Activated CD8-positive, alpha-beta memory T cell treated with anti-CD3 and anti-CD28 coated beads, Interleukin-2, amount 50 U/mL, for 4 hours (primary cell): ENCODE results near the gene SHISAL1.

Experiments
- DNase-seq: peaks from one replicate; pipeline ENCODE4 v3.0.0-alpha.2; 2020

Gene SHISAL1

GRCh38 chr22:44225091-44225689 is 87.6 kb downstream of the SHISAL1 start:
- DNase-seq: no peak

- no peak for DNase-seq
Observed at GRCh38 chr22:44224166-44224565, 88.6 kb downstream of the SHISAL1 start.

GRCh38 chr22:44221710-44222475 is 90.9 kb downstream of the SHISAL1 start:
- DNase-seq: no peak

GRCh38 chr22:44220727-44221680 is 91.7 kb downstream of the SHISAL1 start:
- no peak for DNase-seq

- DNase-seq: no peak
Observed at GRCh38 chr22:44219101-44219870, 93.5 kb downstream of the SHISAL1 start.

- DNase-seq: no peak
Observed at GRCh38 chr22:44218071-44218470, 94.7 kb downstream of the SHISAL1 start.

GRCh38 chr22:44217346-44217745 is 95.4 kb downstream of the SHISAL1 start:
- no peak for DNase-seq

GRCh38 chr22:44215287-44215686 is 97.5 kb downstream of the SHISAL1 start:
- no peak for DNase-seq

- DNase-seq: no peak
Observed at GRCh38 chr22:44214764-44215163, 98.0 kb downstream of the SHISAL1 start.

- no peak for DNase-seq
Observed at GRCh38 chr22:44214187-44214586, 98.6 kb downstream of the SHISAL1 start.

GRCh38 chr22:44213489-44214043 is 99.2 kb downstream of the SHISAL1 start:
- DNase-seq: no peak

GRCh38 chr22:44212936-44213335 is 99.8 kb downstream of the SHISAL1 start:
- DNase-seq: no peak

GRCh38 chr22:44211946-44212930 is 100.5 kb downstream of the SHISAL1 start:
- DNase-seq: no peak

GRCh38 chr22:44211256-44211945 is 101.3 kb downstream of the SHISAL1 start:
- no peak for DNase-seq

- DNase-seq: no peak
Observed at GRCh38 chr22:44210722-44211121, 102.0 kb downstream of the SHISAL1 start.

- DNase-seq: no peak
Observed at GRCh38 chr22:44209343-44209742, 103.4 kb downstream of the SHISAL1 start.

GRCh38 chr22:44207981-44208317 is 104.8 kb downstream of the SHISAL1 start:
- no peak for DNase-seq

GRCh38 chr22:44207173-44207980 is 105.4 kb downstream of the SHISAL1 start:
- DNase-seq: no peak

GRCh38 chr22:44206696-44207095 is 106.1 kb downstream of the SHISAL1 start:
- no peak for DNase-seq

GRCh38 chr22:44206330-44206645 is 106.5 kb downstream of the SHISAL1 start:
- DNase-seq: no peak
